A549 (cell line): ENCODE data around the gene HTR2A. TPM values are rescaled to one million over a fixed set of nuclear protein-coding genes. Genes with fewer than 3 reads are reported as not detected.

Experiments used
- BHLHE40 ChIP-seq: IDR thresholded peaks from 2 replicates; pipeline ENCODE4 v1.6.1; 2012; ENCODE audit warnings: low read depth, low read length, inconsistent platforms
- CBX2 ChIP-seq: fragments of 200-600 bp; sonication (generic); IDR thresholded peaks from 2 replicates; pipeline ENCODE4 v1.6.1; 2016; ENCODE audit warnings: low read depth, mild to moderate bottlenecking, borderline replicate concordance
- CBX8 ChIP-seq: fragments of 200-600 bp; sonication (generic); IDR thresholded peaks from 2 replicates; pipeline ENCODE4 v1.6.1; 2016
- CEBPB ChIP-seq, 2 experiments: fragments of >200 bp in 1 of 2; sonication (Bioruptor Twin) in 1 of 2; formaldehyde crosslinking in 1 of 2; IDR thresholded peaks; 2 replicates each; pipeline ENCODE4 v1.6.1; 2012 to 2016
- CHD2 ChIP-seq: fragments of 150-350 bp; IDR thresholded peaks from 2 replicates; pipeline ENCODE4 v1.6.1; 2014; ENCODE audit warnings: low read length; ENCODE audit not compliant: partially characterized antibody
- CHD4 ChIP-seq: fragments of 200-600 bp; sonication (generic); IDR thresholded peaks from 2 replicates; pipeline ENCODE4 v1.6.1; 2016; ENCODE audit warnings: antibody characterized with exemption, mild to moderate bottlenecking, borderline replicate concordance
- EHF ChIP-seq: fragments of 250-450 bp; sonication (Bioruptor Pico); IDR thresholded peaks from 2 replicates; pipeline ENCODE4 v1.5.0; 2020; ENCODE audit warnings: mild to moderate bottlenecking
- EHMT2 ChIP-seq: fragments of 200-600 bp; sonication (generic); IDR thresholded peaks from 2 replicates; pipeline ENCODE4 v1.6.1; 2016; ENCODE audit warnings: antibody characterized with exemption, low read depth, mild to moderate bottlenecking, moderate library complexity
- EP300 ChIP-seq, 2 experiments: fragments of >200 bp; sonication (Bioruptor Twin); formaldehyde crosslinking; IDR thresholded peaks; 2 replicates in 1 of 2; 3 replicates in 1 of 2; pipeline ENCODE4 v1.6.1; 2016 to 2017
- ESRRA ChIP-seq: fragments of 150-350 bp; IDR thresholded peaks from 2 replicates; pipeline ENCODE4 v1.6.1; 2014; ENCODE audit warnings: mild to moderate bottlenecking, low read length, borderline replicate concordance
- FOSL2 ChIP-seq, 2 experiments: fragments of 450-650 bp in 1 of 2; fragments of >200 bp in 1 of 2; sonication (Bioruptor Twin) in 1 of 2; formaldehyde crosslinking; IDR thresholded peaks; 2 replicates each; pipeline versions ENCODE4 v1.5.0 to v1.6.1; 2016 to 2020; ENCODE audit warnings: mild to moderate bottlenecking in 1 of 2, moderate library complexity in 1 of 2
- HEYL ChIP-seq: fragments of 250-450 bp; sonication (Bioruptor Pico); IDR thresholded peaks from 2 replicates; pipeline ENCODE4 v1.8.0; 2021; ENCODE audit warnings: mild to moderate bottlenecking, moderate library complexity
- HOXB13 ChIP-seq: fragments of 250-450 bp; sonication (Bioruptor Pico); IDR thresholded peaks from 2 replicates; pipeline ENCODE4 v1.5.0; 2020; ENCODE audit warnings: low read depth, mild to moderate bottlenecking, moderate library complexity
- KDM1A ChIP-seq: fragments of 200-600 bp; sonication (generic); IDR thresholded peaks from 2 replicates; pipeline ENCODE4 v1.6.1; 2016; ENCODE audit warnings: low read depth, mild to moderate bottlenecking
- KDM5A ChIP-seq: fragments of 200-600 bp; sonication (generic); IDR thresholded peaks from 2 replicates; pipeline ENCODE4 v1.6.1; 2016; ENCODE audit warnings: antibody characterized with exemption, mild to moderate bottlenecking
- MAFK ChIP-seq: fragments of 450-650 bp; IDR thresholded peaks from 2 replicates; pipeline ENCODE4 v1.6.1; 2014; ENCODE audit not compliant: partially characterized antibody
- MYC ChIP-seq: IDR thresholded peaks from 2 replicates; pipeline ENCODE4 v1.6.1; 2012; ENCODE audit warnings: mild to moderate bottlenecking, inconsistent platforms, low read length, improper control_type of control experiment, borderline replicate concordance
- NR3C1 ChIP-seq: fragments of >200 bp; sonication (Bioruptor Twin); formaldehyde crosslinking; IDR thresholded peaks from 3 replicates; pipeline ENCODE4 v1.6.1; 2017
- RARB ChIP-seq: fragments of 250-450 bp; sonication (Bioruptor Pico); IDR thresholded peaks from 2 replicates; pipeline ENCODE4 v1.8.0; 2021; ENCODE audit warnings: mild to moderate bottlenecking, moderate library complexity
- RCOR1 ChIP-seq: fragments of 150-350 bp; IDR thresholded peaks from 2 replicates; pipeline ENCODE4 v1.6.1; 2014; ENCODE audit warnings: antibody characterized with exemption, low read length, low read depth
- RFX5 ChIP-seq: fragments of 450-650 bp; IDR thresholded peaks from 2 replicates; pipeline ENCODE4 v1.7.1; 2014; ENCODE audit warnings: antibody characterized with exemption, mild to moderate bottlenecking, moderate library complexity
- RNF2 ChIP-seq: fragments of 200-600 bp; sonication (generic); IDR thresholded peaks from 2 replicates; pipeline ENCODE4 v1.6.1; 2016; ENCODE audit warnings: low read depth, mild to moderate bottlenecking, antibody characterized with exemption, moderate library complexity, borderline replicate concordance
- SREBF2 ChIP-seq: fragments of 450-650 bp; IDR thresholded peaks from 2 replicates; pipeline ENCODE4 v1.6.1; 2014; ENCODE audit warnings: mild to moderate bottlenecking, moderate library complexity
- TFCP2L1 ChIP-seq: fragments of 250-450 bp; sonication (Bioruptor Pico); IDR thresholded peaks from 2 replicates; pipeline ENCODE4 v1.5.0; 2021; ENCODE audit warnings: mild to moderate bottlenecking
- ZFP36 ChIP-seq: fragments of 450-650 bp; IDR thresholded peaks from 2 replicates; pipeline ENCODE4 v1.6.1; 2014; ENCODE audit warnings: borderline replicate concordance; ENCODE audit not compliant: partially characterized antibody
- polyA plus RNA-seq, 4 experiments: library from polyadenylated mRNA; depleted of rRNA in 3 of 4; stranded (reverse); fragments of >200 nt; fragmentation: RNase III in 1 of 4; extraction: RNeasy Plus Mini Kit Qiagen cat#74134 plus additional on column Dnase treatment in 1 of 4; gene quantifications; 2 replicates in 3 of 4; 3 replicates in 1 of 4; pipeline ENCODE4 v1.2.3, GENCODE V29; 2011 to 2017
- TF ChIP-seq, protein P1 (sequence below): IDR thresholded peaks from 2 replicates; pipeline ENCODE4 v1.6.1; 2012
- TF ChIP-seq, protein P2 (sequence below): fragments of 450-650 bp; IDR thresholded peaks from 2 replicates; pipeline ENCODE4 v1.6.1; 2014; ENCODE audit warnings: antibody characterized with exemption
- TF ChIP-seq, protein P3 (sequence below): fragments of 250-450 bp; sonication (Bioruptor Pico); IDR thresholded peaks from 2 replicates; pipeline ENCODE4 v1.5.0; 2020; ENCODE audit warnings: low read depth, mild to moderate bottlenecking, moderate library complexity
- TF ChIP-seq, protein P4 (sequence below): IDR thresholded peaks from 2 replicates; pipeline ENCODE4 v1.6.1; 2012; ENCODE audit warnings: low read depth, borderline replicate concordance
- TF ChIP-seq, protein P5 (sequence below): fragments of >200 bp; sonication (Bioruptor Twin); formaldehyde crosslinking; IDR thresholded peaks from 3 replicates; pipeline ENCODE4 v1.6.1; 2016
- TF ChIP-seq, protein P6 (sequence below): fragments of 200-600 bp; sonication (generic); IDR thresholded peaks from 2 replicates; pipeline ENCODE4 v1.6.1; 2016; ENCODE audit warnings: antibody characterized with exemption, mild to moderate bottlenecking, moderate library complexity
- TF ChIP-seq, protein P7 (sequence below): fragments of >200 bp; sonication (Bioruptor Twin); formaldehyde crosslinking; IDR thresholded peaks from 3 replicates; pipeline ENCODE4 v1.5.1; 2016

The HTR2A gene
- polyA plus RNA-seq, 2 of the 4 experiments (the other 2 are of a cell fraction): not detected

DNA sequence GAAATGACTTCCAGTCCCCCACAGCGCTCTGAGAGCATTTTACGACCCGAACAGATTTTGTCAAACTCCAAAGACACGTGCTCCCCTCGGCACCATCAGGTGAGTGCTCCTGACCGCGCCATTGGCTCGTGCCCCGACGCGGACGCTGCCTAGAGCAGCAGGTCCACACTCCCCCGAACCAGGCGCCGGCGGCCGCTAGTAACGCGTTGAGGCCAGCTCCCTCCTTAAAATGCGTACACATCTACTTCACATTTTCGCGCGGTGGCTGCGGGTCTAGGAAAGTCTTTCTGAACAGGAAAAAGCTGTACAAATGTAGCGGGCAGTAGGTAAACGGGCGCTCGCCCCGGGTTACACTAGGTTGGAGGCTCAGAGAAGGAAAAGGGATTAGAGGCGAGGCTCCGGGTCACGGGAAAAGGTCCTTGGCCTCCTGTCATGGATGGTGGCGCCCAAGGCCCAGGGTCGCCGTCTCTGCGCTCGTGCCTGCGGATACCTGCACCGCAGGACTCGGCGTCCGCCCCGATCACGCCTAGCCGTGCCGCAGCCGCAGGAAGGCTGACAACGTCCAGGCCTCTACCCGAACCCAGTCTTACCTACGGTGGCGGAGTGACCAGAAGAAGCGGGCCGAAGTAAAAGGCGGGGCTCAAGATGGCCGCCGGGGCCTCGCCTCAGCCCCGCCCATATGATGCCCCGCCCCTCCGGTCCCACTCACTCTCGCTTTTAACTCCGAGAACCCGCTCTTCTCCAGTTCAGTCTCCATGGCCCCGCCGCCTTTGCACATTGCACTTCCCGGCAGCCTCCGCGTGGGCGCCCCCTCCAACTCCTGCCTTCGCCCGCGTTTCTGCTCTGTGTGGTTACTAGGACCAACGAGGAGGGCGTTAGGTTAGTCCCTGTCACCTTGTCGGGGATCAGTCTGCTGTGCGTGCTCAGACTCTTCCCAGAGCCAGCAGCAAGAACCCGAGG is 100.1 kb downstream of the HTR2A start, which contains the start of gene ESD (continued):
- TF ChIP-seq BHLHE40: 0 out of 2 replicates have a peak, but pooled peaks have one; percentile 8
- no peak for TF ChIP-seq ESRRA
- TF ChIP-seq RNF2: no peak
- TF ChIP-seq, protein P1, sequence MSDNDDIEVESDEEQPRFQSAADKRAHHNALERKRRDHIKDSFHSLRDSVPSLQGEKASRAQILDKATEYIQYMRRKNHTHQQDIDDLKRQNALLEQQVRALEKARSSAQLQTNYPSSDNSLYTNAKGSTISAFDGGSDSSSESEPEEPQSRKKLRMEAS: peak; percentile 87
- no peak for TF ChIP-seq HOXB13 (CRISPR knock-in tag)
- TF ChIP-seq, protein P2, sequence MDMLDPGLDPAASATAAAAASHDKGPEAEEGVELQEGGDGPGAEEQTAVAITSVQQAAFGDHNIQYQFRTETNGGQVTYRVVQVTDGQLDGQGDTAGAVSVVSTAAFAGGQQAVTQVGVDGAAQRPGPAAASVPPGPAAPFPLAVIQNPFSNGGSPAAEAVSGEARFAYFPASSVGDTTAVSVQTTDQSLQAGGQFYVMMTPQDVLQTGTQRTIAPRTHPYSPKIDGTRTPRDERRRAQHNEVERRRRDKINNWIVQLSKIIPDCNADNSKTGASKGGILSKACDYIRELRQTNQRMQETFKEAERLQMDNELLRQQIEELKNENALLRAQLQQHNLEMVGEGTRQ: peak; percentile 87
- no peak for TF ChIP-seq FOSL2 (IDR thresholded peaks at IDR 0.05)
- TF ChIP-seq FOSL2 (CRISPR knock-in tag; IDR thresholded peaks at IDR 0.05): no peak
- TF ChIP-seq NR3C1: no peak
- TF ChIP-seq EHF: no peak
- TF ChIP-seq, protein P3, sequence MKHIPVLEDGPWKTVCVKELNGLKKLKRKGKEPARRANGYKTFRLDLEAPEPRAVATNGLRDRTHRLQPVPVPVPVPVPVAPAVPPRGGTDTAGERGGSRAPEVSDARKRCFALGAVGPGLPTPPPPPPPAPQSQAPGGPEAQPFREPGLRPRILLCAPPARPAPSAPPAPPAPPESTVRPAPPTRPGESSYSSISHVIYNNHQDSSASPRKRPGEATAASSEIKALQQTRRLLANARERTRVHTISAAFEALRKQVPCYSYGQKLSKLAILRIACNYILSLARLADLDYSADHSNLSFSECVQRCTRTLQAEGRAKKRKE: peak; percentile 62; the same call in 1 of the 2 replicates
- no peak for TF ChIP-seq SREBF2
- no peak for TF ChIP-seq MAFK
- TF ChIP-seq MYC: peak; percentile 65; the same call in 1 of the 2 replicates
- no peak for TF ChIP-seq EHMT2
- TF ChIP-seq, protein P4, sequence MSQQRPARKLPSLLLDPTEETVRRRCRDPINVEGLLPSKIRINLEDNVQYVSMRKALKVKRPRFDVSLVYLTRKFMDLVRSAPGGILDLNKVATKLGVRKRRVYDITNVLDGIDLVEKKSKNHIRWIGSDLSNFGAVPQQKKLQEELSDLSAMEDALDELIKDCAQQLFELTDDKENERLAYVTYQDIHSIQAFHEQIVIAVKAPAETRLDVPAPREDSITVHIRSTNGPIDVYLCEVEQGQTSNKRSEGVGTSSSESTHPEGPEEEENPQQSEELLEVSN: peak; percentile 85
- no peak for TF ChIP-seq RARB (CRISPR knock-in tag)
- no peak for TF ChIP-seq CBX8
- TF ChIP-seq EP300 (IDR thresholded peaks at IDR 0.05): no peak
- TF ChIP-seq, protein P5, sequence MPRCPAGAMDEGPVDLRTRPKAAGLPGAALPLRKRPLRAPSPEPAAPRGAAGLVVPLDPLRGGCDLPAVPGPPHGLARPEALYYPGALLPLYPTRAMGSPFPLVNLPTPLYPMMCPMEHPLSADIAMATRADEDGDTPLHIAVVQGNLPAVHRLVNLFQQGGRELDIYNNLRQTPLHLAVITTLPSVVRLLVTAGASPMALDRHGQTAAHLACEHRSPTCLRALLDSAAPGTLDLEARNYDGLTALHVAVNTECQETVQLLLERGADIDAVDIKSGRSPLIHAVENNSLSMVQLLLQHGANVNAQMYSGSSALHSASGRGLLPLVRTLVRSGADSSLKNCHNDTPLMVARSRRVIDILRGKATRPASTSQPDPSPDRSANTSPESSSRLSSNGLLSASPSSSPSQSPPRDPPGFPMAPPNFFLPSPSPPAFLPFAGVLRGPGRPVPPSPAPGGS: no peak
- no peak for TF ChIP-seq KDM1A
- no peak for TF ChIP-seq RFX5
- no peak for TF ChIP-seq CEBPB (IDR thresholded peaks at IDR 0.05)
- TF ChIP-seq, protein P6, sequence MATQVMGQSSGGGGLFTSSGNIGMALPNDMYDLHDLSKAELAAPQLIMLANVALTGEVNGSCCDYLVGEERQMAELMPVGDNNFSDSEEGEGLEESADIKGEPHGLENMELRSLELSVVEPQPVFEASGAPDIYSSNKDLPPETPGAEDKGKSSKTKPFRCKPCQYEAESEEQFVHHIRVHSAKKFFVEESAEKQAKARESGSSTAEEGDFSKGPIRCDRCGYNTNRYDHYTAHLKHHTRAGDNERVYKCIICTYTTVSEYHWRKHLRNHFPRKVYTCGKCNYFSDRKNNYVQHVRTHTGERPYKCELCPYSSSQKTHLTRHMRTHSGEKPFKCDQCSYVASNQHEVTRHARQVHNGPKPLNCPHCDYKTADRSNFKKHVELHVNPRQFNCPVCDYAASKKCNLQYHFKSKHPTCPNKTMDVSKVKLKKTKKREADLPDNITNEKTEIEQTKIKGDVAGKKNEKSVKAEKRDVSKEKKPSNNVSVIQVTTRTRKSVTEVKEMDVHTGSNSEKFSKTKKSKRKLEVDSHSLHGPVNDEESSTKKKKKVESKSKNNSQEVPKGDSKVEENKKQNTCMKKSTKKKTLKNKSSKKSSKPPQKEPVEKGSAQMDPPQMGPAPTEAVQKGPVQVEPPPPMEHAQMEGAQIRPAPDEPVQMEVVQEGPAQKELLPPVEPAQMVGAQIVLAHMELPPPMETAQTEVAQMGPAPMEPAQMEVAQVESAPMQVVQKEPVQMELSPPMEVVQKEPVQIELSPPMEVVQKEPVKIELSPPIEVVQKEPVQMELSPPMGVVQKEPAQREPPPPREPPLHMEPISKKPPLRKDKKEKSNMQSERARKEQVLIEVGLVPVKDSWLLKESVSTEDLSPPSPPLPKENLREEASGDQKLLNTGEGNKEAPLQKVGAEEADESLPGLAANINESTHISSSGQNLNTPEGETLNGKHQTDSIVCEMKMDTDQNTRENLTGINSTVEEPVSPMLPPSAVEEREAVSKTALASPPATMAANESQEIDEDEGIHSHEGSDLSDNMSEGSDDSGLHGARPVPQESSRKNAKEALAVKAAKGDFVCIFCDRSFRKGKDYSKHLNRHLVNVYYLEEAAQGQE: peak; percentile 49
- TF ChIP-seq HEYL (CRISPR knock-in tag): no peak
- TF ChIP-seq RCOR1: no peak
- no peak for TF ChIP-seq ZFP36
- TF ChIP-seq KDM5A: no peak
- no peak for TF ChIP-seq CBX2
- peak; percentile 52 for TF ChIP-seq CHD2
- no peak for TF ChIP-seq CHD4
- TF ChIP-seq TFCP2L1: no peak
- TF ChIP-seq, protein P7, sequence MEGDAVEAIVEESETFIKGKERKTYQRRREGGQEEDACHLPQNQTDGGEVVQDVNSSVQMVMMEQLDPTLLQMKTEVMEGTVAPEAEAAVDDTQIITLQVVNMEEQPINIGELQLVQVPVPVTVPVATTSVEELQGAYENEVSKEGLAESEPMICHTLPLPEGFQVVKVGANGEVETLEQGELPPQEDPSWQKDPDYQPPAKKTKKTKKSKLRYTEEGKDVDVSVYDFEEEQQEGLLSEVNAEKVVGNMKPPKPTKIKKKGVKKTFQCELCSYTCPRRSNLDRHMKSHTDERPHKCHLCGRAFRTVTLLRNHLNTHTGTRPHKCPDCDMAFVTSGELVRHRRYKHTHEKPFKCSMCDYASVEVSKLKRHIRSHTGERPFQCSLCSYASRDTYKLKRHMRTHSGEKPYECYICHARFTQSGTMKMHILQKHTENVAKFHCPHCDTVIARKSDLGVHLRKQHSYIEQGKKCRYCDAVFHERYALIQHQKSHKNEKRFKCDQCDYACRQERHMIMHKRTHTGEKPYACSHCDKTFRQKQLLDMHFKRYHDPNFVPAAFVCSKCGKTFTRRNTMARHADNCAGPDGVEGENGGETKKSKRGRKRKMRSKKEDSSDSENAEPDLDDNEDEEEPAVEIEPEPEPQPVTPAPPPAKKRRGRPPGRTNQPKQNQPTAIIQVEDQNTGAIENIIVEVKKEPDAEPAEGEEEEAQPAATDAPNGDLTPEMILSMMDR: no peak
